GM18502 (cell line): Measurements from ENCODE around the gene CSAD.
"Not testable (repeated sequence)": the region's sequence is repeated elsewhere in the genome, so short reads cannot be mapped to it uniquely, and the experiment has no call there.

Source experiments
- ATAC-seq: cut with Tn5 transposase; IDR thresholded peaks from one replicate; pipeline ENCODE4 v1.9.1; 2021; ENCODE audit warnings: mild to moderate bottlenecking; ENCODE audit not compliant: unreplicated experiment, poor library complexity

CSAD gene

GRCh38 chr12:53115112-53115890 lies 65.4 kb downstream of the CSAD start:
- ATAC-seq: no peak

DNA sequence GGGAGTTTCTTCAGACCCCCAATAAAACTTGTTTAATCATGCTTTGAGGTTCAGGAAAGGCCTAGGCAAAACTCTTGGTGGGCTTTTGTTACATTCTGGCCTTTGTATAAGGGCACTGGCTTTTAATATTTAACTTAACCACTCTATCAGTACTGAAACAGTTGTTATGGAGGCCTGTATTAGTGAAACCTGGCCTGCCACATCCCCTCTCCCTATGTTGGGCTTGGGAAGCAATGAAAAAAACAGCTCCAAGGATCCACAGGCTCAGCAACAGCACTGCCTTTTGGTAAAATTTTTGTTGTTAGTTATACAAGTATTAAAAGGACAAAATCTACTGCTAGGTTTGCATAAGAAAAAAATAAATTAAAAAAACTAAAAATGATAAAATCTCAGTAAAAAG lies 66.8 kb downstream of the CSAD start:
- ATAC-seq: no peak

GRCh38 chr12:53113136-53113705 lies 67.5 kb downstream of the CSAD start:
- ATAC-seq: no peak

DNA sequence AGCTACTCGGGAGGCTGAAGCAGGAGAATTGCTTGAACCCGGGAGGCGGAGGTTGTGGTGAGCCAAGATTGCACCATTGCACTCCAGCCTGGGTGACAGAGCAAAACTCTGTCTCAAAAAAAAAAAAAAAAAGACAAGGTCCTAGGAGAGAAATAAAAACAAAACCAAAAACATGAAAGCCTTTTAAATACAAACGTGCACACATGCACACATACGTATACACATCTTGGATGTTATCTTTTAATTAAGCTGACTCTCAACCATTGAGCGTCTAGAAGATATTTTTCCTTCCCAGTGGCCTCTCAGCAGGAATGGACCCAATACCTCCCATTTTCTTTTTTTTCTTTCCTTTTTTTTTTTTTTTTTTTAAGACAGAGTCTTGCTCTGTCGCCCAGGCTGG lies 68.3 kb downstream of the CSAD start:
- not testable (repeated sequence) for ATAC-seq
